Nephron (organoid): ENCODE measurements around the gene MUSK.

ENCODE experiments used
- H3K27ac Mint-ChIP-seq, 3 experiments: 2 replicates each; pipeline ENCODE4 v1.8.0; 2020; ENCODE audit warnings: mixed read lengths in 3 of 3, mild to moderate bottlenecking in 2 of 3, moderate library complexity in 1 of 3
- H3K27me3 Mint-ChIP-seq: 2 replicates; pipeline ENCODE4 v1.8.0; 2021; ENCODE audit warnings: low read depth, mild to moderate bottlenecking, moderate library complexity, mixed read lengths
- H3K36me3 Mint-ChIP-seq: 2 replicates; pipeline ENCODE4 v1.8.0; 2020; ENCODE audit warnings: low read depth, mixed read lengths
- H3K4me1 Mint-ChIP-seq: 2 replicates; pipeline ENCODE4 v1.8.0; 2020; ENCODE audit warnings: mixed read lengths
- H3K4me3 Mint-ChIP-seq, 3 experiments: 2 replicates each; pipeline ENCODE4 v1.8.0; 2020; ENCODE audit warnings: mild to moderate bottlenecking in 3 of 3, mixed read lengths in 3 of 3, moderate library complexity in 2 of 3
- H3K9me3 Mint-ChIP-seq: 2 replicates; pipeline ENCODE4 v1.8.0; 2020; ENCODE audit warnings: mixed read lengths
- TF ChIP-seq, protein P1 (sequence below), 3 experiments: fragments of 200-600 bp; sonication (generic); IDR thresholded peaks; one replicate each; pipeline ENCODE4 v1.5.0; 2021; ENCODE audit warnings: antibody characterized with exemption in 3 of 3; ENCODE audit not compliant: unreplicated experiment in 3 of 3

MUSK gene

DNA sequence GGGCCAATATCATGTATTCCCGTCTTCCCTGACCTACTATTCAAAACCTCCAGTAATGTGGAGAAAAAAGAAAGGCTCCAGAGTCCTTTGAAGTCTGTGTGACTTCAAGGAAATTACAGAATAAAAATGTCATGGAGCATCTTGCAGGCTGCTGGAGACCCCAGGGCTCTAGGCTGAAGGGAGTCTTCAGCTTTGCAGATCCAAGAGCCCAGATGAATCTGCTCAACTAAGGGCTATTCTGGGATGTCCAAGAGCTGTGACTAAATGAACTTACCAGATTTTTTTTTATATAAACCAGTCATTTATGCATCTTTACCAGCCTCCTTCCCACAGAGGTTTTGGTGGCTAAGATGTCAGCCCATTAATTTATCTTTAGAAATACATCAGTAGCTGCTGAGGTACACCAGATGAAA is 167.3 kb downstream of the MUSK start:
- Mint-ChIP-seq H3K4me1 (peaks cover 5% of the 10 kb centered on the region), H3K36me3 (no peaks in the 10 kb centered on the region), H3K9me3 (no peaks in the 10 kb centered on the region), H3K27ac (peak overlapping the region in 1 of 3 experiments; percentile 75), H3K4me3 (no peak overlapping the region), H3K27me3 (no peaks in the 10 kb centered on the region)
- TF ChIP-seq, protein P1, sequence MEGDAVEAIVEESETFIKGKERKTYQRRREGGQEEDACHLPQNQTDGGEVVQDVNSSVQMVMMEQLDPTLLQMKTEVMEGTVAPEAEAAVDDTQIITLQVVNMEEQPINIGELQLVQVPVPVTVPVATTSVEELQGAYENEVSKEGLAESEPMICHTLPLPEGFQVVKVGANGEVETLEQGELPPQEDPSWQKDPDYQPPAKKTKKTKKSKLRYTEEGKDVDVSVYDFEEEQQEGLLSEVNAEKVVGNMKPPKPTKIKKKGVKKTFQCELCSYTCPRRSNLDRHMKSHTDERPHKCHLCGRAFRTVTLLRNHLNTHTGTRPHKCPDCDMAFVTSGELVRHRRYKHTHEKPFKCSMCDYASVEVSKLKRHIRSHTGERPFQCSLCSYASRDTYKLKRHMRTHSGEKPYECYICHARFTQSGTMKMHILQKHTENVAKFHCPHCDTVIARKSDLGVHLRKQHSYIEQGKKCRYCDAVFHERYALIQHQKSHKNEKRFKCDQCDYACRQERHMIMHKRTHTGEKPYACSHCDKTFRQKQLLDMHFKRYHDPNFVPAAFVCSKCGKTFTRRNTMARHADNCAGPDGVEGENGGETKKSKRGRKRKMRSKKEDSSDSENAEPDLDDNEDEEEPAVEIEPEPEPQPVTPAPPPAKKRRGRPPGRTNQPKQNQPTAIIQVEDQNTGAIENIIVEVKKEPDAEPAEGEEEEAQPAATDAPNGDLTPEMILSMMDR (IDR thresholded peaks at IDR 0.05; ENCODE audit: unreplicated experiment in 3 of 3) = no peak

DNA sequence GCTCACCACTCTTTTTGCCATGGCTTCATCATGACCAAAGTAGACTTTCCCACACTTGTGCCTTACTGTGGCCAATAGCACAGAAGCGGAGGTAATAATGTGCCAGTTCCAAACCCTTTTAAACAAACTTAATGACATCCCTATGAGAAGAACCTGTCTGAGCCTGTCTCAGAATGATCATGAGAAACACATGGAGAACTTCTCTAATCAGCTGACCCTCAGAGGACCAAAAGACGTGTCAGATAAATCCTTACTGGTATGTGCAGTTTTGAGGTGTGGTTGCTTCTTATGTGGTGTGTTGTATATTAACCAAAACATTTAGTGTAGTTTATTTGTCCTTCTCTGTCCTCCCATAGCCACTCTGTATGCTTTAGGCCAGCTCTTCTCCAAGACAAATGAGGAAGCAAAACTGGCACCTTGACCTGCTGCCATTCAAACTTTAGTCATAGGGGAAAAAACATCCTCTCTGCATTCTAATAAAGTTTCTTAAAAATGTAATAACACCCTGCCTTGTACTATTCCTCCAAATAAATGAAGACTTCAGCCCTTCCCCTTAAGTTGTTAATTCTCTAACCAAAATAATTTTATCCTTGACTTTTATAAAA is 168.9 kb downstream of the MUSK start:
- no peaks in the 10 kb centered on the region for H3K9me3 Mint-ChIP-seq
- H3K4me3 Mint-ChIP-seq = no peak overlapping the region
- TF ChIP-seq, protein P1 (IDR thresholded peaks at IDR 0.05; ENCODE audit: unreplicated experiment in 3 of 3) = no peak
- H3K36me3 Mint-ChIP-seq = no peaks in the 10 kb centered on the region
- no peaks in the 10 kb centered on the region for H3K27me3 Mint-ChIP-seq
- peaks cover 5% of the 10 kb centered on the region for H3K4me1 Mint-ChIP-seq
- H3K27ac Mint-ChIP-seq = no peak overlapping the region

DNA sequence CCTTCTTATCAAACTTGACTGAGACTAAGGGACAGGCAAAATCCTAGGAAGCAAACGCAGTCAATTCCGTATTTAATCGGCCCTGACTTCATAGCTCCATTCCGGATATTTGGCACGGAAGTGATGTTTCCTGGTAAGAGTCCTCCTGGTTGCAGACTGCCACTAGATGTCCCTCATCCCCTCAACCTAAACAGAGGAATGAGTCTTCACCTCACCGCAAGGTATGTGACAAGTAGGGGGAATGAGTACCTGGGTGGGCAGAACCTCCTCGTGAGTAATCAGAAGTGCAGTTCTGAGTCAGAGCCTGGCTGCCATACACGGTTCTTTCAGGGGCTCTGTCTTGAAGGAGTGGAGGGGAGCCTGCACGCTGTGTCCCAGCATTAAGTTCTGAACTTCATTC is 173.6 kb downstream of the MUSK start:
- no peaks in the 10 kb centered on the region for H3K9me3 Mint-ChIP-seq
- H3K4me3 Mint-ChIP-seq = no peak overlapping the region
- H3K27me3 Mint-ChIP-seq = no peaks in the 10 kb centered on the region
- no peak overlapping the region for H3K27ac Mint-ChIP-seq
- TF ChIP-seq, protein P1 (IDR thresholded peaks at IDR 0.05; ENCODE audit: unreplicated experiment in 3 of 3) = no peak
- H3K36me3 Mint-ChIP-seq = no peaks in the 10 kb centered on the region
- no peaks in the 10 kb centered on the region for H3K4me1 Mint-ChIP-seq

DNA sequence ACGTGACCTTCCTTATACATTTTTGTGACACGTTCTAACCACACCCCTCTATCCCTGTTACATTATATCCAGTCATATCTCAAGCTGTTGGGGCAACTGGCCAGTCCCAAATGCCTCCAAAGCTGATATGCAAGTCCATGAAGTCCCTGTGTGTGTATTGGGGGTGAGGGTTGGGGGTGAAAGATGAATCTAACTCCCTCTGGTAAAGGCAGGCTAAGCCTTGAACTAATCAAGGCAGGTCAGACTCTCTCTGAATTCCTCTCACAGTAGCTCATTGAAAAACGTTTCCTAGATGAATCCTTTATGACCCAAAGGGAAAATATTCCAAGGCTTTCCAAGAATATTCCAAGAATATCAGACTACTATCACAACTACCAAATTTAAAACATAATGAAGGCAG is 174.4 kb downstream of the MUSK start:
- TF ChIP-seq, protein P1 (IDR thresholded peaks at IDR 0.05; ENCODE audit: unreplicated experiment in 3 of 3) = no peak
- Mint-ChIP-seq H3K27ac (no peak overlapping the region), H3K9me3 (no peaks in the 10 kb centered on the region), H3K4me1 (peaks cover 8% of the 10 kb centered on the region), H3K4me3 (no peak overlapping the region), H3K36me3 (no peaks in the 10 kb centered on the region), H3K27me3 (no peaks in the 10 kb centered on the region)

DNA sequence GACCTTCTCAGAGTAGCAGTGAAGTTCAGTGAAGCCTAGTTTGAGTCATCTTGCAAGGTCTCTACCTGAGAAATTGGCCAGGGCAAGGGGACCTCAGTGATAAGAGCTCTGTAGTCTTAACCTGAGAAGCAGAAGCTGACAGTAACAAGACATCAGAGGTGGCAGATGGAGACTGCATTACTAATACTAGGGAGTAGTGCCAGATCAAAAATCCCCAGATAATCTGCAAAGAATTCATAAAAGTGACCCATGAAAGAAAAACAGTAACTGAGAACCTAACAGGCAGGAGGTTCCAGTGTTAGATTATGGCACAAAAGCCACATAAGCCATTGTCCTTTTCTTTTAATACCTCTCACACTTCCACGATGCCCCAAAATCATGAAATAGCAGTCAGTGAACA is 175.5 kb downstream of the MUSK start:
- no peaks in the 10 kb centered on the region for H3K9me3 Mint-ChIP-seq
- TF ChIP-seq, protein P1 (IDR thresholded peaks at IDR 0.05; ENCODE audit: unreplicated experiment in 3 of 3) = no peak
- no peak overlapping the region for H3K27ac Mint-ChIP-seq
- H3K27me3 Mint-ChIP-seq = no peaks in the 10 kb centered on the region
- no peak overlapping the region for H3K4me3 Mint-ChIP-seq
- peaks cover 8% of the 10 kb centered on the region for H3K4me1 Mint-ChIP-seq
- no peaks in the 10 kb centered on the region for H3K36me3 Mint-ChIP-seq

DNA sequence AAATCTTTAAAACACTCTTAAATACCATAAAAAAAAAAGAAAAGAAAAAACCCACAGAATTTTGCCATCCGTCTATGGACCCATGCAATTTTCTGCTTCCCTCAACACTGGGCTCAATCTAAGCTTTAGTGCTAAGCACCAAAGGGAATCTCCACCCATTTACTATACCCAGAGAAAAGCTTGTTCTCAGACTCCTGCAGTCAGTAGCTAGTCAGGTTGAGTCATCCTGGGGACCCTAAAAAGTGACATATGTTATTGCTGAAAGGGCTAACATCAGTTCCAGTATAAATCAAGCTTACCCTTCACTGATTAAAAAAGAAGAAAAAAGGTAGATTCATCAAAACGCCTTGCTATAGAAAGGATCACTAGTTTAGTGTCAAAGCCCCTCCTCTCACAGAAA is 177.6 kb downstream of the MUSK start:
- TF ChIP-seq, protein P1 (IDR thresholded peaks at IDR 0.05; ENCODE audit: unreplicated experiment in 3 of 3) = no peak
- Mint-ChIP-seq H3K4me1 (peaks cover 8% of the 10 kb centered on the region), H3K4me3 (no peak overlapping the region), H3K9me3 (no peaks in the 10 kb centered on the region), H3K36me3 (no peaks in the 10 kb centered on the region), H3K27ac (no peak overlapping the region), H3K27me3 (no peaks in the 10 kb centered on the region)
